Breast epithelium (tissue), 4 donors: ENCODE data around the gene MLH1. TPM values are rescaled to one million over a fixed set of nuclear protein-coding genes. Genes with fewer than 3 reads are reported as not detected.
"Not testable (repeated sequence)": the region's sequence is repeated elsewhere in the genome, so short reads cannot be mapped to it uniquely, and the experiment has no call there.

ENCODE experiments used
- DNase-seq, 2 donors: peaks; one replicate each; pipeline ENCODE4 v3.0.0-alpha.2; 2019; ENCODE audit warnings: low spot score in 2 of 2
- H3K27ac ChIP-seq, 2 donors: fragments of 200-600 bp; sonication (generic) in 1 of 2; one replicate each; pipeline ENCODE4 v1.5.1; 2016 to 2019; ENCODE audit warnings: mild to moderate bottlenecking in 1 of 2
- H3K27me3 ChIP-seq, 2 donors: fragments of 200-600 bp; sonication (generic) in 1 of 2; one replicate each; pipeline versions ENCODE4 v1.5.1 to v1.6.0; 2017 to 2019; ENCODE audit warnings: control low read depth in 1 of 2, mild to moderate bottlenecking in 1 of 2
- H3K36me3 ChIP-seq: fragments of 200-600 bp; one replicate; pipeline ENCODE4 v1.5.1; 2019
- H3K4me1 ChIP-seq, 2 donors: fragments of 200-600 bp; sonication (generic); one replicate each; pipeline ENCODE4 v1.5.1; 2016 to 2019; ENCODE audit warnings: control low read depth in 1 of 2
- H3K4me3 ChIP-seq, 3 donors: fragments of 200-600 bp; sonication (generic); 1 replicate in 2 of 3; 2 replicates in 1 of 3; pipeline ENCODE4 v1.5.1; 2016 to 2019; ENCODE audit warnings: mild to moderate bottlenecking in 3 of 3, moderate library complexity in 2 of 3
- H3K9me3 ChIP-seq, 2 donors: fragments of 200-600 bp; sonication (generic) in 1 of 2; one replicate each; pipeline ENCODE4 v1.5.1; 2016 to 2019; ENCODE audit warnings: control low read depth in 1 of 2
- CTCF ChIP-seq, 3 donors: fragments of 450-650 bp; IDR thresholded peaks; one replicate each; pipeline ENCODE4 v1.5.1; 2016 to 2017; ENCODE audit warnings: antibody characterized with exemption in 3 of 3, mild to moderate bottlenecking in 3 of 3, moderate library complexity in 3 of 3
- POLR2A ChIP-seq: fragments of 450-650 bp; IDR thresholded peaks from one replicate; pipeline ENCODE4 v1.6.1; 2016; ENCODE audit warnings: antibody characterized with exemption, mild to moderate bottlenecking, moderate library complexity
- POLR2AphosphoS5 ChIP-seq, 3 donors: sonication (generic); formaldehyde crosslinking; IDR thresholded peaks; one replicate each; pipeline ENCODE4 v1.6.1; 2017; ENCODE audit warnings: antibody characterized with exemption in 3 of 3
- intact Hi-C: fragments of 100-400 bp; cut with DNase I; formaldehyde crosslinking; loops from one replicate; pipeline ENCODE4 v1.15.1; 2023; ENCODE audit warnings: low total_unique reads
- total RNA-seq, 3 donors: library from RNA; depleted of rRNA; stranded (reverse); fragments of >200 nt; gene quantifications; one replicate each; pipeline ENCODE4 v1.1.0, GENCODE V29; 2016

MLH1 gene
- total RNA-seq, 3 donors from 2014 or later, result 31.2 to 54.4 (median 48.4) TPM

GRCh38 chr3:37041546-37042195 is 48.4 kb downstream of the MLH1 start:
- DNase-seq, result no peak
- TF ChIP-seq POLR2A, result no peak
- Histone ChIP-seq H3K27me3 (no peaks in the 10 kb centered on the region), H3K36me3 (peaks cover 6% of the 10 kb centered on the region), H3K4me3 (no peak overlapping the region), H3K4me1 (no peaks in the 10 kb centered on the region), H3K27ac (no peak overlapping the region), H3K9me3 (peaks cover 0 to 1% of the 10 kb centered on the region in 2 donors)
- intact Hi-C loops, result no loop called here

GRCh38 chr3:37042712-37043111 is 49.4 kb downstream of the MLH1 start:
- H3K9me3 ChIP-seq, H3K27me3 ChIP-seq, intact Hi-C loops, H3K4me3 ChIP-seq, H3K27ac ChIP-seq, DNase-seq, H3K36me3 ChIP-seq, H3K4me1 ChIP-seq: not testable (repeated sequence)

GRCh38 chr3:37050282-37050681 is 57.0 kb downstream of the MLH1 start:
- no peak overlapping the region for H3K27ac ChIP-seq
- no peak overlapping the region for H3K4me3 ChIP-seq
- H3K27me3 ChIP-seq, result no peaks in the 10 kb centered on the region
- no peak for TF ChIP-seq CTCF (IDR thresholded peaks at IDR 0.05)
- TF ChIP-seq POLR2A, result no peak
- no peak for TF ChIP-seq POLR2AphosphoS5 (IDR thresholded peaks at IDR 0.05)
- H3K4me1 ChIP-seq, result no peaks in the 10 kb centered on the region
- no peaks in the 10 kb centered on the region for H3K9me3 ChIP-seq
- peaks cover 11% of the 10 kb centered on the region for H3K36me3 ChIP-seq
- DNase-seq, result no peak
- intact Hi-C loops, result no loop called here

- Histone ChIP-seq H3K27me3 (no peaks in the 10 kb centered on the region), H3K27ac (no peak overlapping the region), H3K9me3 (no peaks in the 10 kb centered on the region), H3K4me3 (no peak overlapping the region), H3K4me1 (no peaks in the 10 kb centered on the region), H3K36me3 (peaks cover 11% of the 10 kb centered on the region)
- no peak for DNase-seq
- TF ChIP-seq POLR2A (no peak), POLR2AphosphoS5 (IDR thresholded peaks at IDR 0.05) (no peak), CTCF (IDR thresholded peaks at IDR 0.05) (no peak)
- intact Hi-C loops, result no loop called here
Observed at GRCh38 chr3:37052860-37053259, 59.5 kb downstream of the MLH1 start.

- Histone ChIP-seq H3K36me3 (peaks cover 11% of the 10 kb centered on the region), H3K27me3 (no peaks in the 10 kb centered on the region), H3K4me3 (no peak overlapping the region), H3K27ac (no peak overlapping the region), H3K9me3 (no peaks in the 10 kb centered on the region), H3K4me1 (no peaks in the 10 kb centered on the region)
- intact Hi-C loops, result no loop called here
- no peak for DNase-seq
- no peak for TF ChIP-seq POLR2AphosphoS5 (IDR thresholded peaks at IDR 0.05)
- no peak for TF ChIP-seq CTCF (IDR thresholded peaks at IDR 0.05)
- no peak for TF ChIP-seq POLR2A
Observed at GRCh38 chr3:37053337-37053736, 60.0 kb downstream of the MLH1 start.

- Histone ChIP-seq H3K36me3 (peaks cover 10% of the 10 kb centered on the region), H3K4me1 (no peaks in the 10 kb centered on the region), H3K27ac (peak overlapping the region in 1 of 2 donors; percentile 34), H3K27me3 (no peaks in the 10 kb centered on the region), H3K9me3 (no peaks in the 10 kb centered on the region), H3K4me3 (no peak overlapping the region)
- TF ChIP-seq CTCF (IDR thresholded peaks at IDR 0.05), result no peak
- TF ChIP-seq POLR2A, result no peak
- no peak for TF ChIP-seq POLR2AphosphoS5 (IDR thresholded peaks at IDR 0.05)
- intact Hi-C loops, result no loop called here
- no peak for DNase-seq
Observed at GRCh38 chr3:37053753-37054152, 60.4 kb downstream of the MLH1 start.
